Esophagus (tissue), 2 donors: Measurements from ENCODE around the gene ASPG. TPM values are rescaled to one million over a fixed set of nuclear protein-coding genes. Genes with fewer than 3 reads are reported as not detected.

Source experiments
- H3K27ac ChIP-seq, 2 donors: one replicate each; pipeline ENCODE4 v1.5.1; 2013; ENCODE audit warnings: low read depth in 2 of 2, mild to moderate bottlenecking in 2 of 2, inconsistent platforms in 1 of 2, low read length in 1 of 2, moderate library complexity in 1 of 2
- H3K27me3 ChIP-seq, 2 donors: one replicate each; pipeline ENCODE4 v1.6.1; 2013; ENCODE audit warnings: low read length in 2 of 2, control low read depth in 1 of 2, mild to moderate bottlenecking in 1 of 2; ENCODE audit not compliant: insufficient read depth in 2 of 2, control insufficient read depth in 1 of 2
- H3K36me3 ChIP-seq, 2 donors: one replicate each; pipeline ENCODE4 v1.6.1; 2013; ENCODE audit warnings: low read length in 1 of 2; ENCODE audit not compliant: control insufficient read depth in 2 of 2, insufficient read depth in 2 of 2
- H3K4me1 ChIP-seq, 2 donors: one replicate each; pipeline ENCODE4 v1.6.1; 2013; ENCODE audit warnings: low read length in 1 of 2; ENCODE audit not compliant: control insufficient read depth in 2 of 2, insufficient read depth in 2 of 2
- H3K4me3 ChIP-seq, 2 donors: one replicate each; pipeline ENCODE4 v1.5.1; 2013; ENCODE audit warnings: low read length in 2 of 2, mild to moderate bottlenecking in 2 of 2, low read depth in 1 of 2, moderate library complexity in 1 of 2
- H3K9me3 ChIP-seq, 2 donors: one replicate each; pipeline ENCODE4 v1.6.1; 2013; ENCODE audit warnings: mild to moderate bottlenecking in 2 of 2, low read depth in 1 of 2, low read length in 1 of 2, moderate library complexity in 1 of 2; ENCODE audit not compliant: control insufficient read depth in 2 of 2, insufficient read depth in 1 of 2
- WGBS, 2 donors: extraction: QIAGEN DNeasy Blood & Tissue Kit; methylation state at CpG; one replicate each; pipeline ENCODE4 v1.1.7; 2013; 5-methylcytosine and 5-hydroxymethylcytosine counted together
- polyA plus RNA-seq, 2 donors: library from polyadenylated mRNA; stranded (reverse); fragments of 200-250 nt; gene quantifications; one replicate each; pipeline ENCODE4 v1.2.3, GENCODE V29; 2013
- donor health status: healthy with polysubstance abuse.
- donor health status: Bipolar disorder and iron deficiency.

Gene ASPG
- polyA plus RNA-seq, 2 donors: 50.4 to 86.4 TPM

- H3K4me1 ChIP-seq: no peaks in the 10 kb centered on the region
- no peaks in the 10 kb centered on the region for H3K9me3 ChIP-seq
- H3K27ac ChIP-seq: no peak overlapping the region
- WGBS, 2 donors: 83 to 84% methylated on average over 2 of the region's 2 CpGs
- H3K36me3 ChIP-seq: no peaks in the 10 kb centered on the region
- H3K27me3 ChIP-seq: no peaks in the 10 kb centered on the region
- no peak overlapping the region for H3K4me3 ChIP-seq
Measured at GRCh38 chr14:104048758-104049507, 36.6 kb upstream of the ASPG start.

GRCh38 chr14:104049576-104050240 lies 35.8 kb upstream of the ASPG start:
- WGBS, 2 donors: 68 to 74% methylated on average over 9 of the region's 9 CpGs
- H3K9me3 ChIP-seq: no peaks in the 10 kb centered on the region
- no peaks in the 10 kb centered on the region for H3K4me1 ChIP-seq
- no peak overlapping the region for H3K27ac ChIP-seq
- H3K36me3 ChIP-seq: no peaks in the 10 kb centered on the region
- H3K4me3 ChIP-seq: no peak overlapping the region
- no peaks in the 10 kb centered on the region for H3K27me3 ChIP-seq

- no peak overlapping the region for H3K27ac ChIP-seq
- no peaks in the 10 kb centered on the region for H3K36me3 ChIP-seq
- no peak overlapping the region for H3K4me3 ChIP-seq
- H3K9me3 ChIP-seq: no peaks in the 10 kb centered on the region
- H3K27me3 ChIP-seq: no peaks in the 10 kb centered on the region
- WGBS, 2 donors: 86 to 88% methylated on average over 5 of the region's 5 CpGs
- H3K4me1 ChIP-seq: no peaks in the 10 kb centered on the region
Measured at GRCh38 chr14:104051092-104051813, 34.2 kb upstream of the ASPG start.

- H3K4me1 ChIP-seq: no peaks in the 10 kb centered on the region
- no peak overlapping the region for H3K27ac ChIP-seq
- no peaks in the 10 kb centered on the region for H3K27me3 ChIP-seq
- H3K36me3 ChIP-seq: no peaks in the 10 kb centered on the region
- H3K4me3 ChIP-seq: no peak overlapping the region
- WGBS, 2 donors: 80 to 81% methylated on average over 16 of the region's 16 CpGs
- no peaks in the 10 kb centered on the region for H3K9me3 ChIP-seq
Measured at GRCh38 chr14:104054222-104054905, 31.1 kb upstream of the ASPG start.

- Histone ChIP-seq H3K4me3 (no peak overlapping the region), H3K27ac (no peak overlapping the region), H3K9me3 (peaks cover 8 to 9% of the 10 kb centered on the region in 2 donors), H3K36me3 (no peaks in the 10 kb centered on the region), H3K4me1 (no peaks in the 10 kb centered on the region), H3K27me3 (no peaks in the 10 kb centered on the region)
- 89 to 94% methylated on average over 1 of the region's 1 CpG for WGBS, 2 donors
Measured at GRCh38 chr14:104062281-104062680, 23.2 kb upstream of the ASPG start.

GRCh38 chr14:104064003-104064402 lies 21.5 kb upstream of the ASPG start:
- H3K4me3 ChIP-seq: no peak overlapping the region
- H3K9me3 ChIP-seq: peaks cover 8 to 9% of the 10 kb centered on the region in 2 donors
- no peaks in the 10 kb centered on the region for H3K27me3 ChIP-seq
- H3K4me1 ChIP-seq: no peaks in the 10 kb centered on the region
- no peaks in the 10 kb centered on the region for H3K36me3 ChIP-seq
- WGBS, 2 donors: 72 to 78% methylated on average over 10 of the region's 10 CpGs
- no peak overlapping the region for H3K27ac ChIP-seq

GRCh38 chr14:104066279-104066678 lies 19.2 kb upstream of the ASPG start:
- Histone ChIP-seq H3K4me1 (no peaks in the 10 kb centered on the region), H3K9me3 (peaks cover 8 to 9% of the 10 kb centered on the region in 2 donors), H3K27me3 (no peaks in the 10 kb centered on the region), H3K27ac (no peak overlapping the region), H3K4me3 (no peak overlapping the region), H3K36me3 (no peaks in the 10 kb centered on the region)
- 84 to 86% methylated on average over 5 of the region's 5 CpGs for WGBS, 2 donors

GRCh38 chr14:104066719-104067295 lies 18.7 kb upstream of the ASPG start:
- Histone ChIP-seq H3K4me1 (no peaks in the 10 kb centered on the region), H3K36me3 (no peaks in the 10 kb centered on the region), H3K27me3 (no peaks in the 10 kb centered on the region), H3K27ac (no peak overlapping the region), H3K4me3 (no peak overlapping the region), H3K9me3 (peaks cover 8 to 9% of the 10 kb centered on the region in 2 donors)
- WGBS, 2 donors: 74% methylated on average over 4 of the region's 4 CpGs

GRCh38 chr14:104069541-104069940 lies 16.0 kb upstream of the ASPG start:
- peaks cover 8 to 15% of the 10 kb centered on the region in 2 donors for H3K9me3 ChIP-seq
- no peaks in the 10 kb centered on the region for H3K36me3 ChIP-seq
- 84% methylated on average over 7 of the region's 7 CpGs for WGBS, 2 donors
- no peak overlapping the region for H3K4me3 ChIP-seq
- no peaks in the 10 kb centered on the region for H3K4me1 ChIP-seq
- H3K27me3 ChIP-seq: no peaks in the 10 kb centered on the region
- H3K27ac ChIP-seq: no peak overlapping the region
